ENCODE measurements around the gene ANO10.
A peak's percentile ranks its signal among the peaks of the same experiment; 100 is the strongest.
"Not testable (repeated sequence)": the region's sequence is repeated elsewhere in the genome, so short reads cannot be mapped to it uniquely, and the experiment has no call there.

Gene ANO10

GRCh38 chr3:43627360-43627759, 5.5 kb upstream of the ANO10 start:
- DNase-seq = no peak

GRCh38 chr3:43624619-43625305, 3.0 kb upstream of the ANO10 start:
- no peak for DNase-seq

- peak; percentile 10 for DNase-seq
Measured at GRCh38 chr3:43620831-43621655, 768 bp downstream of the ANO10 start.

- no peak for DNase-seq
Measured at GRCh38 chr3:43619588-43619987, 2.2 kb downstream of the ANO10 start.

- no peak for DNase-seq
Measured at GRCh38 chr3:43618142-43618541, 3.7 kb downstream of the ANO10 start.

GRCh38 chr3:43616034-43616433, 5.8 kb downstream of the ANO10 start:
- DNase-seq = no peak

GRCh38 chr3:43615133-43615532, 6.7 kb downstream of the ANO10 start:
- no peak for DNase-seq

- DNase-seq = no peak
Measured at GRCh38 chr3:43613976-43614375, 7.8 kb downstream of the ANO10 start.

GRCh38 chr3:43612419-43612818, 9.4 kb downstream of the ANO10 start:
- no peak for DNase-seq

- DNase-seq = no peak
Measured at GRCh38 chr3:43609406-43609805, 12.4 kb downstream of the ANO10 start.

- no peak for DNase-seq
Measured at GRCh38 chr3:43608751-43609150, 13.1 kb downstream of the ANO10 start.

GRCh38 chr3:43606284-43606683, 15.5 kb downstream of the ANO10 start:
- no peak for DNase-seq

GRCh38 chr3:43599959-43600358, 21.9 kb downstream of the ANO10 start:
- DNase-seq = not testable (repeated sequence)

GRCh38 chr3:43597961-43598360, 23.9 kb downstream of the ANO10 start:
- no peak for DNase-seq

GRCh38 chr3:43596178-43596577, 25.6 kb downstream of the ANO10 start:
- DNase-seq = not testable (repeated sequence)

- not testable (repeated sequence) for DNase-seq
Measured at GRCh38 chr3:43595280-43595679, 26.5 kb downstream of the ANO10 start.

- not testable (repeated sequence) for DNase-seq
Measured at GRCh38 chr3:43593588-43593987, 28.2 kb downstream of the ANO10 start.

GRCh38 chr3:43591866-43592265, 29.9 kb downstream of the ANO10 start:
- not testable (repeated sequence) for DNase-seq

- no peak for DNase-seq
Measured at GRCh38 chr3:43587303-43587702, 34.5 kb downstream of the ANO10 start.

GRCh38 chr3:43584043-43584826, 37.6 kb downstream of the ANO10 start:
- peak; percentile 50 for DNase-seq

GRCh38 chr3:43583481-43583880, 38.3 kb downstream of the ANO10 start:
- DNase-seq = no peak

- DNase-seq = peak; percentile 33
Measured at GRCh38 chr3:43582866-43583265, 38.9 kb downstream of the ANO10 start.

GRCh38 chr3:43581343-43581742, 40.5 kb downstream of the ANO10 start:
- peak; percentile 76 for DNase-seq

Data from fibroblast of skin of right biceps (primary cell).